ENCODE data around the gene NQO1.

DNA sequence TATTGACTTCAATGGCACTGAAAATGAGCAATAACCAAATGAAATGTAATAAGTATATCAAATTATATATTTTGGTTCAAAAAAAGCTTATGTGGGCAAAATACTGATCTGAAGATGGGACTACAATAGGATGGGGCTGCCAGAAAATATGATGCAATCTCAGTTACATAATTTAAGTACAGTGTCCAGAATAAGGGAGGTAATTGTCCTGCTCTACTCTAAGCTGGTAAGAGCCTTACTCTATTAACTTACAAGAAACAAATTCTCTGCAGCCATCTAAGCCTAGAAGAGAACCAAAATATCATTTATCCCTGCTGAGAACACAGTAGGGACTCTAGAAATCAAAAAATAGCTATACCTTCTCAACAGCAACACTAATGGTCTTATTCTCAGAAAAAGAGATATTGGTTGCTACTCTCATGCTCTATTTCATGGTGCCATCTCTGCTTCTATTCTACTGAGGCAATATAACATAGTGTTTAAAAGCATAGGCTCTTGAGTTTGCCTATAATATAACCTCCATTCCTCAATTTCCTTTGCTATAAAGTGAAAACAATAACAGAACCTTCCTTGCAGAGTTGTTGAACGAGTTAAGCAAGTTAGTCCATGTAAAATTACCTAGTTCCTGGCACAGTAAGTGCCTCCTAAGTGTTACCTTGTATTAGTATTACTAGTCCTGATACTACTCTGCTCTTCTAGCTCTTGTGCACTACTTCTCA, 19.9 kb downstream of the NQO1 start:
- TF ChIP-seq, protein P1, sequence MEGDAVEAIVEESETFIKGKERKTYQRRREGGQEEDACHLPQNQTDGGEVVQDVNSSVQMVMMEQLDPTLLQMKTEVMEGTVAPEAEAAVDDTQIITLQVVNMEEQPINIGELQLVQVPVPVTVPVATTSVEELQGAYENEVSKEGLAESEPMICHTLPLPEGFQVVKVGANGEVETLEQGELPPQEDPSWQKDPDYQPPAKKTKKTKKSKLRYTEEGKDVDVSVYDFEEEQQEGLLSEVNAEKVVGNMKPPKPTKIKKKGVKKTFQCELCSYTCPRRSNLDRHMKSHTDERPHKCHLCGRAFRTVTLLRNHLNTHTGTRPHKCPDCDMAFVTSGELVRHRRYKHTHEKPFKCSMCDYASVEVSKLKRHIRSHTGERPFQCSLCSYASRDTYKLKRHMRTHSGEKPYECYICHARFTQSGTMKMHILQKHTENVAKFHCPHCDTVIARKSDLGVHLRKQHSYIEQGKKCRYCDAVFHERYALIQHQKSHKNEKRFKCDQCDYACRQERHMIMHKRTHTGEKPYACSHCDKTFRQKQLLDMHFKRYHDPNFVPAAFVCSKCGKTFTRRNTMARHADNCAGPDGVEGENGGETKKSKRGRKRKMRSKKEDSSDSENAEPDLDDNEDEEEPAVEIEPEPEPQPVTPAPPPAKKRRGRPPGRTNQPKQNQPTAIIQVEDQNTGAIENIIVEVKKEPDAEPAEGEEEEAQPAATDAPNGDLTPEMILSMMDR (IDR thresholded peaks at IDR 0.05) = no peak
- TF ChIP-seq POLR2A (IDR thresholded peaks at IDR 0.05) = no peak

Measured in body of pancreas (tissue), 4 donors.